B cell (primary cell): Measurements from ENCODE around the gene BCAM.

Experiments used
- EZH2 ChIP-seq: IDR thresholded peaks from 2 replicates; pipeline ENCODE4 v1.6.1; 2012; ENCODE audit warnings: borderline replicate concordance, low read depth, mild to moderate bottlenecking, moderate library complexity, low read length; ENCODE audit not compliant: insufficient read depth, poor library complexity, severe bottlenecking
- TF ChIP-seq, protein P1 (sequence below): fragments of 200-600 bp; IDR thresholded peaks from one replicate; pipeline ENCODE4 v1.8.0; 2022; ENCODE audit warnings: antibody characterized with exemption, mild to moderate bottlenecking

DNA sequence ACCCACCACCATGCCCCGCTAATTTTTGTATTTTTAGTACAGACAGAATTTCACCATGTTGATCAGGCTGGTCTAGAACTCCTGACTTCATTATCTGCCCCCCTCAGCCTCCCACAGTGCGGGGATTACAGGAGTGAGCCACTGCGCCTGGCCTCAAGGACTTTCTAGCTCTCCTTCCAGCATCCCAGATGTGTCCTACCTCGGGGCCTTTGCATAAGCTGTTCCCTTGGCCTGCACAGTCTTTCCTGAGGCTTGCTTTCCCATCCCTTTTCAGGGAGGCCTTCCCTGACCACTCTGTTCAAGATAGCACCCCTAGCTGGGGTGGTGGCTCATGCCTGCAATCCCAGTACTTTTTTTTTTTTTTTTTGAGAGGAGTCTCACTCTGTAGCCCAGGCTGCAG, 14.3 kb upstream of the BCAM start:
- TF ChIP-seq, protein P1, sequence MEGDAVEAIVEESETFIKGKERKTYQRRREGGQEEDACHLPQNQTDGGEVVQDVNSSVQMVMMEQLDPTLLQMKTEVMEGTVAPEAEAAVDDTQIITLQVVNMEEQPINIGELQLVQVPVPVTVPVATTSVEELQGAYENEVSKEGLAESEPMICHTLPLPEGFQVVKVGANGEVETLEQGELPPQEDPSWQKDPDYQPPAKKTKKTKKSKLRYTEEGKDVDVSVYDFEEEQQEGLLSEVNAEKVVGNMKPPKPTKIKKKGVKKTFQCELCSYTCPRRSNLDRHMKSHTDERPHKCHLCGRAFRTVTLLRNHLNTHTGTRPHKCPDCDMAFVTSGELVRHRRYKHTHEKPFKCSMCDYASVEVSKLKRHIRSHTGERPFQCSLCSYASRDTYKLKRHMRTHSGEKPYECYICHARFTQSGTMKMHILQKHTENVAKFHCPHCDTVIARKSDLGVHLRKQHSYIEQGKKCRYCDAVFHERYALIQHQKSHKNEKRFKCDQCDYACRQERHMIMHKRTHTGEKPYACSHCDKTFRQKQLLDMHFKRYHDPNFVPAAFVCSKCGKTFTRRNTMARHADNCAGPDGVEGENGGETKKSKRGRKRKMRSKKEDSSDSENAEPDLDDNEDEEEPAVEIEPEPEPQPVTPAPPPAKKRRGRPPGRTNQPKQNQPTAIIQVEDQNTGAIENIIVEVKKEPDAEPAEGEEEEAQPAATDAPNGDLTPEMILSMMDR: no peak
- TF ChIP-seq EZH2: no peak
